Erythroblast (primary cell): ENCODE data around the gene DCAF7.

Experiments
- DNase-seq, 2 experiments: peaks; one replicate each; lab custom pipeline; 2025; lab: John Stamatoyannopoulos, UW
- GATA1 ChIP-seq: IDR thresholded peaks from 2 replicates; pipeline ENCODE4 v1.6.1; 2011; ENCODE audit warnings: low read depth, mild to moderate bottlenecking, control low read depth, low read length, moderate library complexity
- POLR2A ChIP-seq: IDR thresholded peaks from 2 replicates; pipeline ENCODE4 v1.6.1; 2011; ENCODE audit warnings: mild to moderate bottlenecking, low read length

The DCAF7 gene

GRCh38 chr17:63600569-63601438, 50.5 kb downstream of the DCAF7 start, which contains the start of gene TACO1:
Gene TACO1, plus strand, starts transcription at chr17:63600895. Its CDS starts 189 bp downstream, at chr17:63601084.
- TF ChIP-seq POLR2A: peak; percentile 82
- TF ChIP-seq GATA1: no peak
- peak; percentile 91 to 92 for DNase-seq

DNA sequence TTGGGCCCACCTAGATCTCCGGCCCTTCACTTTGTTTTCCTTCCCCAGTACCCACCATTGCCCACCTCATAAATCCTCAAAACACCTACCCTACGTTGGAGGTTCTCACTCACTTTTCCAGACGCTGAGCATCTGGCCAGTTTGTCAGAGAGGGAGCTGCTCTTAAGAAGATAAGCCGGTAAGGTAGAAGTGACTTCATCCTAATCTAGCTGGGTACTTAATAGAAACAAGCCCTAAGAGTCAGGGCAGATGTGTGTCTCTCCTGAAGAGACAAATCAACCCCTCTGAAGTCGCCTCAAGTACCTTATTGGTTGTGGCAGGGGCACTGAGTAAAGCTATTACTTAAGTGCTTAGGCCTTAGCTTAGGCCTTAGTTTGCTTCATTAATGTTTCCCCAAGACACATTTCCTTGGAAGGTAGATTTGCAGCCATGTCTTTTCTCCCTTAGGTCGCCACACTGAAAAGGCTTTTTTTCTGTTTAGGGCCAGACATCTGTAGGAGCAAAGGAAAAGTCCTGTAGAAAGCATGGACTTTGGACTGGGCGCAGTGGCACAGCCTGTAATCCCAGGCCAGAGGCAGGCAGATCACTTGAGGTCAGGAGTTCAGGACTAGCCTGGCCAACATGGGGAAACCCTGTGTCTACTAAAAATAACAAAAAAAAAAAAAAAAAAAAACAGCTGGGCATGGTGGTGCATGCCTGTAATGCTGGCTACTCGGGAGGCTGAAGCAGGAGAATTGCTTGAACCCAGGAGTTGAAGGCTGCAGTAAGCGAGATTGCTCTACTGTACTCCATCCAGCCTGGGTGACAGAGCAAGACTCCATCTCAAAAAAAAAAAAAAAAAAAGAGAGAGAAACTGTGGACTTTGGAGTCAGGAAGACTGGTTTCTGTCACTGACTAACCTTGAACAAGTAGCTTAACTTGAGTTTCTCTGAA, 51.4 kb downstream of the DCAF7 start:
- TF ChIP-seq POLR2A (no peak), GATA1 (no peak)
- DNase-seq: peak; percentile 77 to 85

DNA sequence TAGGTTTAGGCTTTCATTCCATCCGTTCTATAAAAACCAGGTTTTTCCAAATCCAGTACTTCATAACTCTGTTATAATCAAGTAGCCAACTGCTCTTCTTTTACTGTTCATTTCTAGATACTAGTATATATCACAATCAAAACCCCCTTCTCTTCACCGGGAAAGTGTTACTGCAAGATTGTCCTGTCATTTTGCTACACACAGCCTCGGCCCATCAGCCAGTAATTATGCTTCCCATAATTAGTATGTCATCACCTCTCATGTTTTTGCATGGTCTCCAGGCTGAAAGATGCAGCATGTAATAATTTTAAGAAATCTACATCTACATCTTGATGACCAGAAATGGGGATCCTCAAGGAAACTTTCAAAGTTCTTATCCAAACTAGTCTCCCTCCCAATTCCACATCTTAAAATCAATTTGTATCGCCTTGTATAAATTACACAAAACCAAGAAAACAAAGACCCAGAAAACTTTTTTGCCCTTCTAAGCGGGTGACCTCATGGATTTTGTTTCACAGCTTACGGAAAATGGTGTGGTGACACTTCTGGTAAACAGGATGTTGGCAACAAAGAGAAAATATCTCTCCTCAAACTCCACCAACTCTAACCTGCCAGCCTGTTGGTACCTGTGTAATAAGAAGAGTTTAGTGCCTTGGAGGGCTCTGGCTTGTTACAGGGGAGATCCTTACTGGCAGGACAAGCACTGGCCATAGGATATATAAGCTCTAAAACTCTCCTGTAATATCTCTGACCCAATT, 59.7 kb downstream of the DCAF7 start:
- no peak for DNase-seq

GRCh38 chr17:63610854-63611253, 60.6 kb downstream of the DCAF7 start:
- no peak for DNase-seq

More for the DNA sequence above, 59.7 kb downstream of the DCAF7 start:
- TF ChIP-seq POLR2A (no peak), GATA1 (no peak)

DNA sequence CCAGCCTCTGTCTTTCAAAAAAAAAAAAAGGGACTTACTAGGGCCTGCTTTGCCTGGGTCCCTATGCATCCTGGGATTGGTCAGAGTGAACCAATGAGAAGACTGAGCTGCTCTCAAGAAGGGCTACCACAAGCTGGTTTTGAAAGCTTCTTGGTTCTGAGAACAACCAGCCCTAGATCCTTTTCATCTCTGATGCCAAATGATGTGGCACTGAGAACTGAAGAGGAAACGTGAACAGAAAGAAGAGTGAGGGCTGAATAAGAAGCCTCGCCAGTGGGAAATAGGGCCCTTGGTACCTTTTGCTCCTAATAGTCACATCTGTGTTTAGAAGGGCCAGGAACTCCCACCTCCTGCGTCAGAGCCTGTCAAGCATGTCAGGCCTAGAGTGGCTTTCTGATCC, 61.1 kb downstream of the DCAF7 start:
- no peak for DNase-seq
- no peak for TF ChIP-seq GATA1
- TF ChIP-seq POLR2A: no peak

More at GRCh38 chr17:63610854-63611253, 60.6 kb downstream of the DCAF7 start:
- TF ChIP-seq GATA1: no peak
- TF ChIP-seq POLR2A: no peak

- no peak for DNase-seq
- no peak for TF ChIP-seq GATA1
- TF ChIP-seq POLR2A: no peak
Measured at GRCh38 chr17:63613663-63614062, 63.4 kb downstream of the DCAF7 start.

GRCh38 chr17:63621229-63621683, 71.0 kb downstream of the DCAF7 start:
- no peak for DNase-seq
- no peak for TF ChIP-seq GATA1
- TF ChIP-seq POLR2A: no peak

GRCh38 chr17:63621684-63622573, 71.7 kb downstream of the DCAF7 start, which contains the start of gene MAP3K3:
Gene MAP3K3, plus strand, starts transcription at chr17:63622417. Its CDS starts 343 bp downstream, at chr17:63622760.
- peak; percentile 50 for TF ChIP-seq POLR2A
- TF ChIP-seq GATA1: no peak

DNA sequence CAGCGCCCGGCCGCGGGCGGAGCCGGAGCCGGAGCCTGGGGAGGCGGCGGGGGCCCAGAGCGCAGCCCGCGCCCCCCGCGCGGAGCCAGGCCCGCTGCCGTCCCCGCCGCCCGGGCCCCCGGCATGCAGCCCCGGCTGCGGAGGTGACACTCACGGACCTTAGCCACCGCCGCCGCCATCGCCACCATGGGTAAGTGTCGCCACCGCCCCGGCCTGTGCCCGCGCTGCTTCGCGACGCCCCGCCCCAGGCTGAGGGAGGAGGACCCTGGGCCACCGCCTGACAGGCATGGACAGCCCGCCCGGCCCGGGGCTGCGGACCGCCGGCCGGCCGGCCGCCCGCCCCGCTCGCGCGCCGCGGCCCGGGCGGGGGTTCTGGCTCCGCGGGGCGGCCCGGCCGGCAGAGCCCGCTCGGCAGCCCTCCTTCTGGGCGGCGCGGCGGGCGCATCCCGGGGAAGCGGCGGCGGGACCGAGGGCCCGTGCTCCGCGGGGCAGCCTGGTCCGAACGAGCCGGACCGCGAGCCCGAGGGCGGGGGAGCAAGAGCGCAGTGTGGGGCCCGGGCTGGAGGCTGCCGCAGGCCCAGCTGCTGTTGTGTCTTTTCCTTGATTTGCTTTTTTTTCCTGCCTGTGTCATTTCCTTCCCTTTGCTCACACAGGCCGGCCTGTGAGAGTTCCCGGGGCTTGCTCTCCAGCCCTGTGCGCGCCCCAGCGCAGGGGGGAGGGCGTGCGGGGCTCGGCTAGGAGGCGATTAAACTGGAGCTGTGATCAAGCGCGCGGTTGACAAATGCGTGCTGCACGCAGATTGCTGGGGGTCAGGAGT, 72.5 kb downstream of the DCAF7 start:
- TF ChIP-seq POLR2A (no peak), GATA1 (no peak)
- peak; percentile 76 to 79 for DNase-seq

More at GRCh38 chr17:63621684-63622573, 71.7 kb downstream of the DCAF7 start, which contains the start of gene MAP3K3:
- peak; percentile 98 for DNase-seq

DNA sequence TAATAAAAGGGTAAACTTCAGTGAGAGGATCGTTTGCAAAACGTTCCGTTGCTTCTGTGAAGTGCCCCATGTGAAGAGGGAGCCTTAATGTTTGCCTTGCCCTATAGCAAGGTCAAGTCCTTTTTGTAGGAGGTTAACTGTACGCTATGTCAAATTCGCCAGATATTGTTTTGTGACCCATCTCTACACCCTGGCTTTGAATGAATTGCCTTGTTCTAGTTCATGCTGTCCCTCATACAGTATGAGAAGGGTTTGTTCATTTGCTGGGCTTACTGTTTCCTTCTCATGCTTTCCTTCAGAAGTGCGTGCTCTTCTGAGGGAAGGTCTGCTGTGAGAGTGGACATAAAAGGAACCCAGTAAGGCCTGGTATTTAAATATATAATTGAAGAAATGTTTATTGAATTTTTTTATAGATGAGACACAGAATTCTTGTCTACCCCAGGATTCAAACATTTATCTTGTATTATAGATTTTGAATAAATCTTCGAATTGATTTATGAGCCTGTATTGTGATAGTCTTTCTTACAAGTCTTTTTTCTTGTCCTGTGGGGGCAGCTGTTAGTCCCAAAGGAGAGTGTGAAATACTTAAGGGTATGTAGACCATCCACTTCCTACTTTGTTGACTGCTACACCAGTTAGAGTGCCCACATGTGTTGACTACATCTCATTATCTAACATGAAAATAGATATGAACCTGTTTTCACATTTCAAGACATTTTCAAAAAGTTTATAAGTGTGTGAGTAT, 73.7 kb downstream of the DCAF7 start:
- peak in 1 of 2 experiments; percentile 14 for DNase-seq
- TF ChIP-seq POLR2A (no peak), GATA1 (no peak)
